ENCODE results near the gene PDCL2.

Gene PDCL2

DNA sequence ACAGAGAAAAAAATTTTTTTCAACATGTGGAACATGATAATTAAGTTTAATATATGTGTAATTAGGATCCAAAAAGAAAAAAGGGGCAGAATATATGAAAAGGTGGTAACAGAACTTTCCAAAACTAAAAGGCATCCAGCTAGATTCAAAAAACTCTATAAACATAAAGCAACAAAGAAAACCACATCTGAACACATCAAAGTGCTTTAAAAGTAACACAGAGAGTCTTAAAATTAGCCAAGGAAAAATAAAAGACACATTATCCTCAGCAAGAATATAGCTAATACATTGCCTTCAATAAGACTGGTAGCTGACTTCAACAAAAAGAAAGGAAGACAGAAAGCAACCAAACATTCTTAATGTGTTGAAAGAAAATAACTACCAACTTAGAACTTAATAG lies 53.5 kb downstream of the PDCL2 start:
- DNase-seq (ENCODE audit: low spot score): no peak

- DNase-seq (ENCODE audit: low spot score): no peak
These were observed 57.7 kb downstream of the PDCL2 start for GRCh38 chr4:55534306-55534705.

DNA sequence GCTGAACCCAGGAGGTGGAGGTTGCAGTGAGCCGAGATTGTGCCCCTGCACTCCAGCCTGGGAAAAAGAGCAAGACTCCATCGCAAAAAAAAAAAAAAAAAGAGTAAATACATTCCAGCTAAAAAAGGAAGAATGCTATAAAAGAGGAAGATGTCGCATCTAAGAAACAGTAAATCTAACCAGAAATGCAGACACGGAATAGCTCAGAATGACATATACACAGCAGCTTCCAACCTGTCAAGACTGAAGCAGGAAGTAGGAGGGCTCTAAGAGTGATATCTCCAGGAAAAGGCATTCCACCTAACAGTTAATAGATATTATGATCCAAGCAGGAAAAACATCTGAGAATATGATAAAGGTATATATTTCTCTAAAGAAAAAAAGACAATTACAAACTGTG lies 61.4 kb downstream of the PDCL2 start:
- no peak for DNase-seq (ENCODE audit: low spot score)

GRCh38 chr4:55530167-55530566 lies 61.9 kb downstream of the PDCL2 start:
- DNase-seq (ENCODE audit: low spot score): no peak

GRCh38 chr4:55528491-55528890 lies 63.6 kb downstream of the PDCL2 start:
- DNase-seq (ENCODE audit: low spot score): no peak

- peak; percentile 11 for DNase-seq (ENCODE audit: low spot score)
These were observed 67.0 kb downstream of the PDCL2 start for GRCh38 chr4:55524844-55525571.

GRCh38 chr4:55518442-55518841 lies 73.6 kb downstream of the PDCL2 start:
- DNase-seq (ENCODE audit: low spot score): no peak

GRCh38 chr4:55517526-55518229 lies 74.4 kb downstream of the PDCL2 start:
- no peak for DNase-seq (ENCODE audit: low spot score)

GRCh38 chr4:55512922-55513571 lies 79.0 kb downstream of the PDCL2 start:
- DNase-seq (ENCODE audit: low spot score): no peak

- no peak for DNase-seq (ENCODE audit: low spot score)
These were observed 80.0 kb downstream of the PDCL2 start for GRCh38 chr4:55512077-55512476.

GRCh38 chr4:55510685-55511084 lies 81.4 kb downstream of the PDCL2 start:
- no peak for DNase-seq (ENCODE audit: low spot score)

GRCh38 chr4:55509266-55509665 lies 82.8 kb downstream of the PDCL2 start:
- DNase-seq (ENCODE audit: low spot score): no peak

- no peak for DNase-seq (ENCODE audit: low spot score)
These were observed 84.4 kb downstream of the PDCL2 start for GRCh38 chr4:55507612-55508011.
